ENCODE measurements around the gene LYPLA2. TPM values are rescaled to one million over a fixed set of nuclear protein-coding genes. Genes with fewer than 3 reads are reported as not detected.
"Not testable (repeated sequence)": the region's sequence is repeated elsewhere in the genome, so short reads cannot be mapped to it uniquely, and the experiment has no call there.

LYPLA2 gene
- total and polyA plus RNA-seq, 2 of the 8 experiments (the other 6 are each of a cell fraction or from before 2014, with no cell fraction given) = 138 to 211 TPM

DNA sequence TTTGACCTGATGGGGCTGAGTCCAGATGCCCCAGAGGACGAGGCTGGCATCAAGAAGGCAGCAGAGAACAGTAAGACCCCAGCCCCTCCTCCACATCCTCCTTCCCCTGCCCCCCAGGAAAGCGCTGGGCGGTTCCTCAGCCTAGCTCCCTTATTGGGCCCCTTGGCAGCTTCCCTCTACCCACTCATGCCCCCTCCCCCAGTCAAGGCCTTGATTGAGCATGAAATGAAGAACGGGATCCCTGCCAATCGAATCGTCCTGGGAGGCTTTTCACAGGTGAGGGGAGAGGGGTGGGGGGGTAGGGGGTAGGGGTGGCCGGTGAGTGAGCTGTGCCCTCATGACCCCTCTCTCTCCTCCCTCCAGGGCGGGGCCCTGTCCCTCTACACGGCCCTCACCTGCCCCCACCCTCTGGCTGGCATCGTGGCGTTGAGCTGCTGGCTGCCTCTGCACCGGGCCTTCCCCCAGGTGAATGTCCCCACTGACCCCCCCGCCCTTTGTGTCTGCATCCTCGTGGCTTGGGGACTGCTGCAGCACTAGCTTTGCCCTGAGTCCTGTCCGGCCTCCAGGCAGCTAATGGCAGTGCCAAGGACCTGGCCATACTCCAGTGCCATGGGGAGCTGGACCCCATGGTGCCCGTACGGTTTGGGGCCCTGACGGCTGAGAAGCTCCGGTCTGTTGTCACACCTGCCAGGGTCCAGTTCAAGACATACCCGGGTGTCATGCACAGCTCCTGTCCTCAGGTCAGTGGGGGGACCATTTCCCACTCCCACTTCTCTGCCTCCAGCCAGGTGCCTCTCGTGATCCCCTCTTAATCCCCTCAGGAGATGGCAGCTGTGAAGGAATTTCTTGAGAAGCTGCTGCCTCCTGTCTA lies 3.2 kb downstream of the LYPLA2 start (continued):
- TF ChIP-seq TAF7 (optimal IDR thresholded peaks at IDR 0.05; ENCODE audit: borderline replicate concordance, low read depth, low read length) (no peak), SP2 (IDR thresholded peaks at IDR 0.05; ENCODE audit: low read length) (no peak), CEBPB (IDR thresholded peaks at IDR 0.05; ENCODE audit: low read depth, low read length) (no peak)

DNA sequence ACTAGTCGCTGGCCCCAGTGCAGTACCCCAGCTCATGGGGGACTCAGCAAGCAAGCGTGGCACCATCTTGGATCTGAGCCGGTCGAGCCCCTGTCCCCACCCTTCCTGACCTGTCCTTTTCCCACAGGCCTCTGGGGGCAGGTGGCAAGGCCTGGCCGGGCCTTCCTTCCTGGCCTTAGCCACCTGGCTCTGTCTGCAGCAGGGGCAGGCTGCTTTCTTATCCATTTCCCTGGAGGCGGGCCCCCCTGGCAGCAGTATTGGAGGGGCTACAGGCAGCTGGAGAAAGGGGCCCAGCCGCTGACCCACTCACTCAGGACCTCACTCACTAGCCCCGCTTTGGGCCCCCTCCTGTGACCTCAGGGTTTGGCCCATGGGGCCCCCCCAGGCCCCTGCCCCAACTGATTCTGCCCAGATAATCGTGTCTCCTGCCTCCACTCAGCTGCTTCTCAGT lies 3.8 kb downstream of the LYPLA2 start:
- H3K4me1 ChIP-seq (replicated peaks in 1 of 4; ENCODE audit: control insufficient read depth in 3 of 4, insufficient read depth in 4 of 4, low read length in 3 of 4) = peaks cover 0 to 21% (median 16%) of the 10 kb centered on the region in 4 experiments; a peak in 6 of 7 replicates
- H2AK5ac ChIP-seq (ENCODE audit: low read depth, low read length); H3K4ac ChIP-seq (replicated peaks; ENCODE audit: insufficient read length, low read depth, low read length); H2AFZ ChIP-seq (ENCODE audit: low read length); H3K27me3 ChIP-seq (replicated peaks in 1 of 4; ENCODE audit: control insufficient read depth in 3 of 4, extremely low read depth in 1 of 4, insufficient read depth in 3 of 4, low read length in 3 of 4); H4K5ac ChIP-seq (ENCODE audit: insufficient read length, low read depth, low read length); H3K23ac ChIP-seq (ENCODE audit: insufficient read length); H3K9me3 ChIP-seq (ENCODE audit: insufficient read depth in 2 of 2, low read depth in 1 of 2, low read length in 1 of 2); H2BK20ac ChIP-seq (ENCODE audit: low read length); H3K18ac ChIP-seq (ENCODE audit: extremely low read depth, low read length); H3K56ac ChIP-seq (replicated peaks; ENCODE audit: insufficient read length, low read depth, low read length); H3K79me1 ChIP-seq (ENCODE audit: low read depth, low read length); H3K4me2 ChIP-seq (ENCODE audit: insufficient read depth in 1 of 2, low read depth in 2 of 2, low read length in 2 of 2); H3K14ac ChIP-seq (ENCODE audit: insufficient read length); FAIRE-seq; H4K8ac ChIP-seq (ENCODE audit: extremely low read depth, insufficient read depth, low read length); H2BK120ac ChIP-seq (replicated peaks; ENCODE audit: low read depth, low read length); H4K91ac ChIP-seq (replicated peaks; ENCODE audit: insufficient read length, low read length); H3K27ac ChIP-seq (ENCODE audit: low read depth, low read length); H2BK15ac ChIP-seq (ENCODE audit: low read length); H2BK12ac ChIP-seq (ENCODE audit: low read depth, low read length); H3K4me3 ChIP-seq (ENCODE audit: extremely low read depth in 1 of 4, insufficient read depth in 2 of 4, low read depth in 3 of 4, low read length in 4 of 4); H3K9ac ChIP-seq (replicated peaks in 1 of 4; ENCODE audit: extremely low read depth in 1 of 4, low read depth in 3 of 4, low read length in 3 of 4); DNase-seq (ENCODE audit: low read depth in 1 of 2, low spot score in 2 of 2); H2BK5ac ChIP-seq (ENCODE audit: low read depth, low read length): not testable (repeated sequence)
- 94% methylated on average over 5 of the region's 9 CpGs; no CpG with 5 or more reads in 1 of the 2 experiments for WGBS, 2 experiments (ENCODE audit: extremely low coverage in 1 of 2, insufficient coverage in 1 of 2, insufficient read length in 1 of 2, insufficient replicate concordance in 2 of 2, low coverage in 1 of 2, low lambda C conversion rate in 2 of 2, missing lambda C conversion rate in 1 of 2)
- peaks cover 7 to 12% of the 10 kb centered on the region in 2 experiments for H4K20me1 ChIP-seq (replicated peaks in 1 of 2; ENCODE audit: control insufficient read depth in 1 of 2, insufficient read depth in 2 of 2, low read length in 2 of 2)
- peaks cover 4 to 21% of the 10 kb centered on the region in 2 experiments; a peak in 3 of 4 replicates for H3K79me2 ChIP-seq (ENCODE audit: control insufficient read depth in 1 of 2, insufficient read depth in 2 of 2, low read length in 2 of 2)
- peaks cover 16% of the 10 kb centered on the region for H3K23me2 ChIP-seq (ENCODE audit: low read depth, low read length)
- peaks cover 6 to 31% (median 22%) of the 10 kb centered on the region in 4 experiments; a peak in 6 of 8 replicates for H3K36me3 ChIP-seq (ENCODE audit: control insufficient read depth in 2 of 4, insufficient read depth in 4 of 4, low read length in 3 of 4)
- ChIA-PET POLR2A (ENCODE audit: partially characterized antibody) (interaction anchor here (0.6 to 16.2 kb wide), 5 partner anchors 8 to 236 kb away, joined by 3 to 192 read pairs (median 3); partner anchors contain the start of genes ID3 and PITHD1), CTCF (ENCODE audit: partially characterized antibody) (interaction anchor here (0.6 to 4.6 kb wide), 6 partner anchors 11 to 122 kb away, joined by 3 to 26 read pairs (median 4); no protein-coding TSS in a partner anchor)

Measured in H1 (cell line).